K562 (cell line): ENCODE results near the gene AMZ2. TPM values are rescaled to one million over a fixed set of nuclear protein-coding genes. Genes with fewer than 3 reads are reported as not detected.

Experiments
- ATAC-seq: fragments of 200-7000 bp; cut with Tn5 transposase; 3 replicates; pipeline ENCODE4 v1.9.1; 2020; ENCODE audit warnings: moderate library complexity
- BruUV-seq: library from RNA; stranded (reverse); fragments of 400-500 nt; replicated peaks from 2 replicates; lab custom pipeline; 2021; lab: Mats Ljungman, UMichigan
- CTCF ChIA-PET: fragments of 300-600 bp; formaldehyde crosslinking; extraction: SDS; loops from one replicate; lab custom pipeline; 2021; ENCODE audit warnings: low intra/inter-chr PET ratio; lab: Yijun Ruan, JAX
- POLR2A ChIA-PET: fragments of 300-600, 350-650 bp; sonication (Branson Sonifier 250); formaldehyde crosslinking; extraction: SDS; loops from one replicate; lab custom pipeline; 2021; ENCODE audit warnings: antibody characterized with exemption, inconsistent platforms; lab: Yijun Ruan, JAX
- DNase-seq, 4 experiments: peaks; one replicate each; pipeline versions ENCODE4 v3.0.0 to v3.0.0-alpha.2; 2011 to 2018; ENCODE audit warnings: low spot score in 3 of 4, mixed read lengths in 3 of 4; ENCODE audit errors: extremely low read depth in 1 of 4
- FAIRE-seq: peaks from 2 replicates; lab custom pipeline; 2011; peaks lifted over from hg19 to GRCh38; lab: Jason Lieb, UNC
- H2AFZ ChIP-seq: 2 replicates; pipeline ENCODE4 v1.6.0; 2011; ENCODE audit warnings: low read depth, low read length, control low read depth, inconsistent platforms
- H3K27ac ChIP-seq: fragments of 200-600 bp; 3 replicates; pipeline ENCODE4 v1.8.0; 2011; ENCODE audit warnings: low read depth, mild to moderate bottlenecking, control low read depth, inconsistent platforms, low read length, moderate library complexity, mixed read lengths; ENCODE audit errors: extremely low read depth
- H3K27me3 ChIP-seq, 2 experiments: fragments of 300-600 bp in 1 of 2; 2 replicates in 1 of 2; 3 replicates in 1 of 2; pipeline versions ENCODE4 v1.6.0 to v1.8.0; 2011; ENCODE audit warnings: inconsistent platforms in 2 of 2, low read length in 2 of 2, mild to moderate bottlenecking in 1 of 2, mixed read lengths in 1 of 2, moderate library complexity in 1 of 2; ENCODE audit not compliant: control insufficient read depth in 2 of 2, insufficient read depth in 2 of 2
- H3K36me3 ChIP-seq: fragments of 300-600 bp; 3 replicates; pipeline ENCODE4 v1.8.0; 2011; ENCODE audit warnings: mild to moderate bottlenecking, low read length, inconsistent platforms; ENCODE audit not compliant: control insufficient read depth, insufficient read depth
- H3K4me1 ChIP-seq, 2 experiments: fragments of 200-600 bp in 1 of 2; replicated peaks in 1 of 2; 2 replicates in 1 of 2; 3 replicates in 1 of 2; pipeline versions ENCODE4 v1.5.1 to v1.8.0; 2011; ENCODE audit warnings: inconsistent platforms in 2 of 2, low read length in 2 of 2, mild to moderate bottlenecking in 1 of 2, mixed read lengths in 1 of 2, moderate library complexity in 1 of 2; ENCODE audit not compliant: control insufficient read depth in 2 of 2, insufficient read depth in 2 of 2
- H3K4me2 ChIP-seq: 2 replicates; pipeline ENCODE4 v1.6.1; 2011; ENCODE audit warnings: low read length, control low read depth, inconsistent platforms, mixed read lengths; ENCODE audit not compliant: insufficient read depth
- H3K4me3 ChIP-seq: fragments of 200-600 bp; sonication (generic), shearing (Covaris generic); 2 replicates; pipeline ENCODE4 v1.5.1; 2016; ENCODE audit warnings: control low read depth, inconsistent platforms
- H3K79me2 ChIP-seq: fragments of 200-600 bp; 3 replicates; pipeline ENCODE4 v1.8.0; 2011; ENCODE audit warnings: low read length, inconsistent platforms; ENCODE audit not compliant: control insufficient read depth, insufficient read depth
- H3K9ac ChIP-seq, 2 experiments: 2 replicates each; pipeline versions ENCODE4 v1.6.0 to v1.6.1; 2011; ENCODE audit warnings: low read depth in 2 of 2, low read length in 2 of 2, control low read depth in 1 of 2, inconsistent platforms in 1 of 2, mild to moderate bottlenecking in 1 of 2, mixed read lengths in 1 of 2; ENCODE audit not compliant: insufficient read depth in 1 of 2
- H3K9me1 ChIP-seq: one replicate; pipeline ENCODE4 v1.6.0; 2011; ENCODE audit warnings: inconsistent platforms, mild to moderate bottlenecking, low read length, moderate library complexity; ENCODE audit not compliant: control insufficient read depth, insufficient read depth
- H3K9me3 ChIP-seq: replicated peaks from 2 replicates; pipeline ENCODE4 v1.5.1; 2011; ENCODE audit warnings: low read depth, low read length, inconsistent platforms; ENCODE audit not compliant: control insufficient read depth, insufficient read depth
- H4K20me1 ChIP-seq: replicated peaks from 2 replicates; pipeline ENCODE4 v1.6.1; 2011; ENCODE audit warnings: low read length, inconsistent platforms, mixed read lengths; ENCODE audit not compliant: control insufficient read depth, insufficient read depth
- BMI1 ChIP-seq: fragments of 150-350 bp; IDR thresholded peaks from 2 replicates; pipeline ENCODE4 v1.6.1; 2014; ENCODE audit warnings: low read length
- CREB3 ChIP-seq: fragments of 450-650 bp; conservative IDR thresholded peaks from 2 replicates; pipeline ENCODE4 v1.6.1; 2016; ENCODE audit warnings: missing genetic modification characterization, low read depth, mild to moderate bottlenecking, missing compliant biosample characterization, moderate library complexity
- FOSL1 ChIP-seq: fragments of 200-800 bp; sonication (Bioruptor generic); conservative IDR thresholded peaks from 2 replicates; pipeline ENCODE4 v1.6.1; 2016; ENCODE audit warnings: missing genetic modification characterization, missing compliant biosample characterization
- MEIS2 ChIP-seq: fragments of 450-650 bp; IDR thresholded peaks from 2 replicates; pipeline ENCODE4 v1.6.1; 2014; ENCODE audit warnings: mild to moderate bottlenecking; ENCODE audit not compliant: partially characterized antibody
- MXI1 ChIP-seq: IDR thresholded peaks from 2 replicates; pipeline ENCODE4 v1.6.1; 2011; ENCODE audit warnings: low read depth, mild to moderate bottlenecking, improper control_type of control experiment, low read length
- PHF20 ChIP-seq: fragments of 450-650 bp; IDR thresholded peaks from 2 replicates; pipeline ENCODE4 v1.6.1; 2018; ENCODE audit not compliant: partially characterized antibody
- PHF8 ChIP-seq: fragments of 200-600 bp; sonication (generic); IDR thresholded peaks from 2 replicates; pipeline ENCODE4 v1.6.1; 2012; ENCODE audit warnings: mixed run types, mild to moderate bottlenecking, inconsistent platforms, low read length, moderate library complexity, borderline replicate concordance
- PRDM10 ChIP-seq: fragments of 450-650 bp; IDR thresholded peaks from 2 replicates; pipeline ENCODE4 v1.6.1; 2018; ENCODE audit not compliant: partially characterized antibody
- SMARCA5 ChIP-seq: fragments of 450-650 bp; IDR thresholded peaks from 2 replicates; pipeline ENCODE4 v1.6.1; 2016
- TCF3 ChIP-seq: sonication (generic); formaldehyde crosslinking; IDR thresholded peaks from 2 replicates; pipeline ENCODE4 v1.4.0; 2020; ENCODE audit warnings: mild to moderate bottlenecking, missing genetic modification reagents
- ZFX ChIP-seq: sonication (generic); formaldehyde crosslinking; IDR thresholded peaks from 2 replicates; pipeline ENCODE4 v1.8.0; 2022; ENCODE audit warnings: mild to moderate bottlenecking, missing genetic modification reagents, moderate library complexity
- ZNF398 ChIP-seq: fragments of 250-450 bp; sonication (Bioruptor Pico); IDR thresholded peaks from 2 replicates; pipeline ENCODE4 v1.8.0; 2021; ENCODE audit warnings: moderate library complexity, mild to moderate bottlenecking, inconsistent platforms
- WGBS: fragments of 100-300 bp; shearing (Covaris generic); methylation state at CpG from one replicate; pipeline ENCODE4 v1.1.6; 2016; ENCODE audit warnings: low coverage, mixed read lengths; ENCODE audit not compliant: insufficient coverage; ENCODE audit errors: missing lambda C conversion rate; 5-methylcytosine and 5-hydroxymethylcytosine counted together
- in situ Hi-C: fragments of 300-500 bp; cut with MboI; formaldehyde crosslinking; loops from 4 replicates; pipeline ENCODE4 v1.15.0; 2018; ENCODE audit warnings: inconsistent platforms, mixed read lengths
- intact Hi-C: fragments of 100-400 bp; cut with micrococcal nuclease; formaldehyde crosslinking; loops from 2 replicates; pipeline ENCODE4 v1.14.2; 2022
- polyA plus RNA-seq, 8 experiments: library from polyadenylated mRNA; depleted of rRNA in 4 of 8; stranded (reverse) in 5 of 8; unstranded in 3 of 8; fragments of >200 nt; fragmentation: Nextera tagmentation in 2 of 8; fragmentation: Illumina TruSeq in 1 of 8; extraction: Ambion mirVana in 2 of 8; extraction: Trizol in 1 of 8; gene quantifications; 2 replicates each; pipeline versions ENCODE4 v1.2.1 to v1.2.3, GENCODE V29; 2011 to 2014; ENCODE audit warnings: inconsistent platforms in 1 of 8, missing spikeins in 1 of 8
- total RNA-seq, 7 experiments: library from RNA; depleted of rRNA in 6 of 7; stranded (reverse); fragments of >200 nt in 6 of 7; fragmentation: Illumina TruSeq in 2 of 7; extraction: Trizol in 2 of 7; gene quantifications; 2 replicates each; pipeline versions ENCODE4 v1.2.1 to v1.2.3, GENCODE V29; 2011 to 2021; ENCODE audit warnings: low replicate concordance in 1 of 7

Gene AMZ2
- total and polyA plus RNA-seq, 9 of the 15 experiments (the other 6 are each of a cell fraction or from before 2014, with no cell fraction given): 22.6 to 92.2 (median 52.6) TPM

GRCh38 chr17:68248891-68249290, 1.0 kb downstream of the AMZ2 start:
- H3K4me1 ChIP-seq: peaks cover 8 to 26% of the 10 kb centered on the region in 2 experiments; a peak in 3 of 5 replicates
- intact Hi-C loops (loop anchor here (5.0 to 10.0 kb wide), 2 partner anchors 37 to 74 kb away; no protein-coding TSS in a partner anchor), in situ Hi-C loops (no loop called here)
- peak overlapping the region in 1 of 2 experiments; percentile 80; a peak in 1 of 4 replicates for H3K9ac ChIP-seq
- no peak for ATAC-seq
- BruUV-seq: no TSS peak
- no peak overlapping the region for H3K4me3 ChIP-seq
- TF ChIP-seq CREB3 (no peak), PHF20 (no peak), ZFX (CRISPR knock-in tag) (no peak), MEIS2 (peak; percentile 6), PHF8 (no peak), SMARCA5 (no peak), FOSL1 (tag) (0 out of 2 replicates have a peak, but pooled peaks have one; percentile 22), BMI1 (no peak), TCF3 (CRISPR knock-in tag) (no peak), MXI1 (no peak), PRDM10 (no peak), ZNF398 (no peak)
- ChIA-PET CTCF (no interaction called here), POLR2A (interaction anchor here (0.6 to 1.6 kb wide), 4 partner anchors 27 to 215 kb away, joined by 4 to 6 read pairs (median 4); no protein-coding TSS in a partner anchor)
- 38% methylated on average over 5 of the region's 5 CpGs for WGBS
- FAIRE-seq: peak; percentile 85
- H3K79me2 ChIP-seq: peaks cover 11% of the 10 kb centered on the region; the same call in 2 of the 3 replicates
- no peak for DNase-seq
- H4K20me1 ChIP-seq: no peaks in the 10 kb centered on the region
- H2AFZ ChIP-seq: 0 out of 2 replicates have a peak overlapping the region, but pooled peaks have one; percentile 90
- peaks cover 5% of the 10 kb centered on the region; the same call in 1 of the 3 replicates for H3K36me3 ChIP-seq
- H3K4me2 ChIP-seq: 0 out of 2 replicates have a peak overlapping the region, but pooled peaks have one; percentile 90
- H3K9me3 ChIP-seq: no peaks in the 10 kb centered on the region
- H3K27me3 ChIP-seq: no peaks in the 10 kb centered on the region
- H3K9me1 ChIP-seq: no peaks in the 10 kb centered on the region
- no peak overlapping the region for H3K27ac ChIP-seq
